ENCODE results near the gene ACOX3. TPM values are rescaled to one million over a fixed set of nuclear protein-coding genes. Genes with fewer than 3 reads are reported as not detected.

The ACOX3 gene
- total and polyA plus RNA-seq, 2 of the 8 experiments (the other 6 are each of a cell fraction or from before 2014, with no cell fraction given) = 2.5 to 9.9 TPM

DNA sequence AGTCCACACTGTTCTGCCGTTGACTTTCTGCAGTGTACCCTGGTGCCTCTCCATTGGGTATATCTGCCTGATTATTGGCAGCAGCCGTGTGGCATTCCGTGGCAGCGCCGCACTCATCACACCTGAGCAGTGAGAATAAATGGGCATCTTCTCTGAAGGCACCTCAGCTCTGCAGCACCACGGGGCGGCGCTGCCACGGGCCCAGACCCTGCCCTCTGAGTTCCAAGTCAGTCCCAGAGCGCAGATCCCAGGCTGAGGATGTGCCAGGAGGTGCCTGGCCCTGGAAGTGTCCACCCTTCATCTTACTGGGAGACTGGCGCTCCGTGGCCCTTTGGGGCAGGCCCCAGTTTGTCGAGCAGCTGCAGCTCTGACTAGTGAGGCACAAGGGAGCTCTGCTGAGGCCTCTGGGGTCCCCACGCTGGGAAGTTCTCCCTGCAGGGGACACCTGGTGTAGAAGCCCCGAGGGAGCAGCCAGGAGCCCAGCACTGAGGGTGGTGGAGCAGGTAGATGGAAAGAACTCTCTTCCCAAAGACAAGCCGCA, 36.6 kb upstream of the ACOX3 start:
- peaks cover 0 to 5% of the 10 kb centered on the region in 2 experiments for H4K20me1 ChIP-seq (replicated peaks in 1 of 2; ENCODE audit: control insufficient read depth in 1 of 2, insufficient read depth in 2 of 2, low read length in 2 of 2)
- H2AK5ac ChIP-seq (ENCODE audit: low read depth, low read length) = no peak overlapping the region
- H3K56ac ChIP-seq (replicated peaks; ENCODE audit: insufficient read length, low read depth, low read length) = no peak overlapping the region
- H3K36me3 ChIP-seq (ENCODE audit: control insufficient read depth in 2 of 4, insufficient read depth in 4 of 4, low read length in 3 of 4) = peaks cover 0 to 7% (median 4%) of the 10 kb centered on the region in 4 experiments; a peak in 4 of 8 replicates
- H3K4ac ChIP-seq (replicated peaks; ENCODE audit: insufficient read length, low read depth, low read length) = no peak overlapping the region
- no peaks in the 10 kb centered on the region for H3K79me2 ChIP-seq (ENCODE audit: control insufficient read depth in 1 of 2, insufficient read depth in 2 of 2, low read length in 2 of 2)
- DNase-seq (ENCODE audit: low read depth in 1 of 2, low spot score in 2 of 2) (no peak), FAIRE-seq (no peak)
- no peak overlapping the region for H4K5ac ChIP-seq (ENCODE audit: insufficient read length, low read depth, low read length)
- no peak overlapping the region for H2BK5ac ChIP-seq (ENCODE audit: low read depth, low read length)
- no peaks in the 10 kb centered on the region for H3K27me3 ChIP-seq (replicated peaks in 1 of 4; ENCODE audit: control insufficient read depth in 3 of 4, extremely low read depth in 1 of 4, insufficient read depth in 3 of 4, low read length in 3 of 4)
- no peaks in the 10 kb centered on the region for H3K79me1 ChIP-seq (ENCODE audit: low read depth, low read length)
- H3K4me3 ChIP-seq (ENCODE audit: extremely low read depth in 1 of 4, insufficient read depth in 2 of 4, low read depth in 3 of 4, low read length in 4 of 4) = no peak overlapping the region
- H2BK120ac ChIP-seq (replicated peaks; ENCODE audit: low read depth, low read length) = no peak overlapping the region
- H3K14ac ChIP-seq (ENCODE audit: insufficient read length) = no peak overlapping the region
- H3K27ac ChIP-seq (ENCODE audit: low read depth, low read length) = no peak overlapping the region
- TF ChIP-seq EP300 (IDR thresholded peaks at IDR 0.05; ENCODE audit: borderline replicate concordance in 1 of 2, low read depth in 2 of 2, low read length in 2 of 2) (no peak), POU5F1 (IDR thresholded peaks at IDR 0.05; ENCODE audit: low read depth, low read length) (no peak)
- H4K8ac ChIP-seq (ENCODE audit: extremely low read depth, insufficient read depth, low read length) = peak overlapping the region; percentile 35; the same call in 1 of the 2 replicates
- ChIA-PET POLR2A (ENCODE audit: partially characterized antibody) (interaction anchor here (0.9 to 1.4 kb wide), 2 partner anchors 8 to 13 kb away, joined by 3 read pairs; no protein-coding TSS in a partner anchor), CTCF (ENCODE audit: partially characterized antibody) (interaction anchor here (1.0 to 5.3 kb wide), 3 partner anchors 8 to 118 kb away, joined by 3 to 22 read pairs (median 3); no protein-coding TSS in a partner anchor)
- H3K9ac ChIP-seq (replicated peaks in 1 of 4; ENCODE audit: extremely low read depth in 1 of 4, low read depth in 3 of 4, low read length in 3 of 4) = no peak overlapping the region
- no peak overlapping the region for H2AFZ ChIP-seq (ENCODE audit: low read length)
- no peak overlapping the region for H3K4me2 ChIP-seq (ENCODE audit: insufficient read depth in 1 of 2, low read depth in 2 of 2, low read length in 2 of 2)
- no peak overlapping the region for H4K91ac ChIP-seq (replicated peaks; ENCODE audit: insufficient read length, low read length)
- no peak overlapping the region for H2BK15ac ChIP-seq (ENCODE audit: low read length)
- H3K23me2 ChIP-seq (ENCODE audit: low read depth, low read length) = no peaks in the 10 kb centered on the region
- H3K18ac ChIP-seq (ENCODE audit: extremely low read depth, low read length) = no peak overlapping the region
- WGBS, 2 experiments (ENCODE audit: extremely low coverage in 1 of 2, insufficient coverage in 1 of 2, insufficient read length in 1 of 2, insufficient replicate concordance in 2 of 2, low coverage in 1 of 2, low lambda C conversion rate in 2 of 2, missing lambda C conversion rate in 1 of 2) = 82% methylated on average over 16 of the region's 16 CpGs; no CpG with 5 or more reads in 1 of the 2 experiments
- no peak overlapping the region for H3K23ac ChIP-seq (ENCODE audit: insufficient read length)
- no peak overlapping the region for H2BK12ac ChIP-seq (ENCODE audit: low read depth, low read length)
- H3K9me3 ChIP-seq (ENCODE audit: insufficient read depth in 2 of 2, low read depth in 1 of 2, low read length in 1 of 2) = no peaks in the 10 kb centered on the region
- no peak overlapping the region for H2BK20ac ChIP-seq (ENCODE audit: low read length)
- H3K4me1 ChIP-seq (replicated peaks in 1 of 4; ENCODE audit: control insufficient read depth in 3 of 4, insufficient read depth in 4 of 4, low read length in 3 of 4) = peaks cover 0 to 3% (median 0%) of the 10 kb centered on the region in 4 experiments; a peak in 2 of 7 replicates
